Heart left ventricle (tissue), 16 donors: ENCODE measurements around the gene VPS35L. TPM values are rescaled to one million over a fixed set of nuclear protein-coding genes. Genes with fewer than 3 reads are reported as not detected.

ENCODE experiments used
- ATAC-seq, 4 donors: fragments of 200-7000 bp; cut with Tn5 transposase; one replicate each; pipeline ENCODE4 v1.9.1; 2020 to 2022; ENCODE audit warnings: moderate library complexity in 4 of 4, mild to moderate bottlenecking in 3 of 4, moderate number of reproducible peaks in 1 of 4
- DNase-seq, 5 donors: peaks; one replicate each; pipeline ENCODE4 v3.0.0-alpha.2; 2020
- H3K27ac ChIP-seq, 12 donors: fragments of 200-600 bp; sonication (generic) in 4 of 12; one replicate each; pipeline versions ENCODE4 v1.5.0 to v1.8.0; 2016 to 2022; ENCODE audit warnings: mild to moderate bottlenecking in 2 of 12
- H3K27me3 ChIP-seq, 9 donors: fragments of 200-600 bp; sonication (generic) in 2 of 9; one replicate each; pipeline versions ENCODE4 v1.5.1 to v1.8.0; 2016 to 2022; ENCODE audit warnings: mild to moderate bottlenecking in 3 of 9
- H3K36me3 ChIP-seq, 9 donors: fragments of 200-600 bp; sonication (generic) in 2 of 9; one replicate each; pipeline versions ENCODE4 v1.5.0 to v1.8.0; 2018 to 2022; ENCODE audit warnings: mild to moderate bottlenecking in 2 of 9
- H3K4me1 ChIP-seq, 12 donors: fragments of 200-600 bp; sonication (generic) in 4 of 12; one replicate each; pipeline versions ENCODE4 v1.5.0 to v1.8.0; 2016 to 2022; ENCODE audit warnings: mild to moderate bottlenecking in 3 of 12
- H3K4me3 ChIP-seq, 12 donors: fragments of 200-600 bp; sonication (generic) in 4 of 12; one replicate each; pipeline versions ENCODE4 v1.5.0 to v1.8.0; 2017 to 2022; ENCODE audit warnings: mild to moderate bottlenecking in 9 of 12, moderate library complexity in 4 of 12
- H3K9me3 ChIP-seq, 12 donors: fragments of 200-600 bp; sonication (generic) in 4 of 12; one replicate each; pipeline versions ENCODE4 v1.5.0 to v1.8.0; 2016 to 2022; ENCODE audit warnings: mild to moderate bottlenecking in 1 of 12
- POLR2A ChIP-seq, 2 donors: fragments of 450-650 bp; IDR thresholded peaks; one replicate each; pipeline ENCODE4 v1.6.1; 2017; ENCODE audit warnings: antibody characterized with exemption in 2 of 2, mild to moderate bottlenecking in 2 of 2, moderate library complexity in 2 of 2
- WGBS, 4 donors: extraction: QIAGEN DNeasy Blood & Tissue Kit in 2 of 4; methylation state at CpG; one replicate each; pipeline versions ENCODE4 v1.1.5 to v1.1.7; 2013 to 2018; 5-methylcytosine and 5-hydroxymethylcytosine counted together
- intact Hi-C, 10 donors: fragments of 100-400 bp; cut with DNase I; formaldehyde crosslinking; loops; one replicate each; pipeline versions ENCODE4 v1.11.1 to v1.14.2; 2022
- polyA plus RNA-seq, 2 donors: library from polyadenylated mRNA; stranded (reverse); fragments of 200-250 nt; gene quantifications; one replicate each; pipeline ENCODE4 v1.2.3, GENCODE V29; 2013
- total RNA-seq, 9 donors: library from RNA; depleted of rRNA in 2 of 9; stranded (reverse); fragments of >200 nt in 2 of 9; fragmentation: NEBNext Ultra II Directional in 3 of 9; extraction: Animal tissue kit (Norgen Biotek cat#: 25700) in 3 of 9; gene quantifications; one replicate each; pipeline versions ENCODE4 v1.1.0 to v1.2.4, GENCODE V29; 2016 to 2023
- TF ChIP-seq, protein P1 (sequence below), 12 donors: fragments of 200-600 bp; sonication (generic) in 4 of 12; IDR thresholded peaks; one replicate each; pipeline versions ENCODE4 v1.5.0 to v1.8.0; 2018 to 2022; ENCODE audit warnings: antibody characterized with exemption in 12 of 12, mild to moderate bottlenecking in 5 of 12
- donor health status: ischemic (EF 13 %, LVEDD 7.1; RV severe dilation, severe dysfunction).
- donor health status: healthy with polysubstance abuse.
- donor health status: DM: no; HTN: yes; CAD: no.
- donor health status: DM: no; HTN: no; CAD: no.
- donor health status: ischemic (EF 25% LVEDD 6.9; RV normal size, moderate dysfunction).
- donor health status: ischemic (EF 25% LVEDD 5.7; RV mildly dilated, moderate dysfunction).
- donor health status: healthy.
- donor health status: DM: yes; HTN: yes; CAD: no.
- donor health status: ischemic (EF 35%, LVEDD 5.7; RV mildly dilated, moderate dysfunction).
- donor health status: nonischemic (EF 11% LVEDD 7.7; RV severe dilation, severe dysfunction).
- donor health status: DM: yes; HTN: yes; CAD: no.
- donor health status: PGD.
- donor health status: ischemic (EF 29% LVEDD 5.4; RV normal size, mild dysfunction).
- donor health status: nonischemic (EF 23%, LVEDD 6.1; RV moderate dilation, normal function).

The VPS35L gene
- total and polyA plus RNA-seq, 11 donors, result 13.7 to 47.3 (median 24.4) TPM

GRCh38 chr16:19654147-19654546 lies 98.6 kb downstream of the VPS35L start:
- no peak overlapping the region for H3K4me3 ChIP-seq
- H3K9me3 ChIP-seq, result no peaks in the 10 kb centered on the region
- ATAC-seq, result no peak
- intact Hi-C loops, result no loop called here
- peaks cover 0 to 8% (median 0%) of the 10 kb centered on the region in 12 donors for H3K4me1 ChIP-seq
- no peak for DNase-seq
- H3K27ac ChIP-seq, result no peak overlapping the region
- WGBS, 4 donors, result 94 to 98% (median 96%) methylated on average over 9 of the region's 9 CpGs
- H3K27me3 ChIP-seq, result no peaks in the 10 kb centered on the region
- H3K36me3 ChIP-seq, result peaks cover 0 to 94% (median 73%) of the 10 kb centered on the region in 9 donors
- TF ChIP-seq, protein P1, sequence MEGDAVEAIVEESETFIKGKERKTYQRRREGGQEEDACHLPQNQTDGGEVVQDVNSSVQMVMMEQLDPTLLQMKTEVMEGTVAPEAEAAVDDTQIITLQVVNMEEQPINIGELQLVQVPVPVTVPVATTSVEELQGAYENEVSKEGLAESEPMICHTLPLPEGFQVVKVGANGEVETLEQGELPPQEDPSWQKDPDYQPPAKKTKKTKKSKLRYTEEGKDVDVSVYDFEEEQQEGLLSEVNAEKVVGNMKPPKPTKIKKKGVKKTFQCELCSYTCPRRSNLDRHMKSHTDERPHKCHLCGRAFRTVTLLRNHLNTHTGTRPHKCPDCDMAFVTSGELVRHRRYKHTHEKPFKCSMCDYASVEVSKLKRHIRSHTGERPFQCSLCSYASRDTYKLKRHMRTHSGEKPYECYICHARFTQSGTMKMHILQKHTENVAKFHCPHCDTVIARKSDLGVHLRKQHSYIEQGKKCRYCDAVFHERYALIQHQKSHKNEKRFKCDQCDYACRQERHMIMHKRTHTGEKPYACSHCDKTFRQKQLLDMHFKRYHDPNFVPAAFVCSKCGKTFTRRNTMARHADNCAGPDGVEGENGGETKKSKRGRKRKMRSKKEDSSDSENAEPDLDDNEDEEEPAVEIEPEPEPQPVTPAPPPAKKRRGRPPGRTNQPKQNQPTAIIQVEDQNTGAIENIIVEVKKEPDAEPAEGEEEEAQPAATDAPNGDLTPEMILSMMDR (IDR thresholded peaks at IDR 0.05), result no peak
- no peak for TF ChIP-seq POLR2A (IDR thresholded peaks at IDR 0.05)

- Histone ChIP-seq H3K4me3 (no peak overlapping the region), H3K36me3 (peaks cover 0 to 90% (median 62%) of the 10 kb centered on the region in 9 donors), H3K4me1 (peaks cover 0 to 8% (median 0%) of the 10 kb centered on the region in 12 donors), H3K27me3 (no peaks in the 10 kb centered on the region), H3K9me3 (no peaks in the 10 kb centered on the region), H3K27ac (peak overlapping the region in 1 of 12 donors; percentile 18)
- no peak for ATAC-seq
- no peak for DNase-seq
- 82 to 92% (median 88%) methylated on average over 9 of the region's 9 CpGs for WGBS, 4 donors
- no peak for TF ChIP-seq POLR2A (IDR thresholded peaks at IDR 0.05)
- TF ChIP-seq, protein P1 (IDR thresholded peaks at IDR 0.05), result no peak
- intact Hi-C loops, result no loop called here
Measured at GRCh38 chr16:19655242-19655777, 99.8 kb downstream of the VPS35L start.

DNA sequence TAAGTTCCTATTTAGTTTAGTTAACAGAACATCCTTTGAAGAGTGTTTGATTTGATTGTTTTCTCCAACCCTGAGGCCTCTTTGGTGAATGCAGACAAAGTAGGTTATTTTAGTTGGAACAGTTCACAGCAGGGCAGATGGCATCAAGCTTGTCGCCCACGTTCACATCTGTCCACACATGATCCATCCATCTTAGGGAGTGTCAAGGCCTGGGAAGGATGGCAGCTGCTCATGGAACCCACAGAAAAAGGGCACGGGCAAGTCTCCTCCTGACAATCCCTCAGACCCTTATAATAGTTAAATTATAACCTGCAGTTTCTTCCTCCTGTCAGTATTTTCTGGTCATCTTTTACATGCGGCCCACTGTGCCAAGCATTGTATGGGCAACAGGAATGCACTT lies 102.3 kb downstream of the VPS35L start:
- Histone ChIP-seq H3K9me3 (no peaks in the 10 kb centered on the region), H3K27ac (no peak overlapping the region), H3K4me3 (no peak overlapping the region), H3K27me3 (no peaks in the 10 kb centered on the region), H3K36me3 (peaks cover 0 to 71% (median 46%) of the 10 kb centered on the region in 9 donors), H3K4me1 (peaks cover 0 to 8% (median 0%) of the 10 kb centered on the region in 12 donors)
- 90 to 95% (median 95%) methylated on average over 4 of the region's 4 CpGs for WGBS, 4 donors
- ATAC-seq (no peak), DNase-seq (no peak)
- TF ChIP-seq, protein P1 (IDR thresholded peaks at IDR 0.05), result no peak
- TF ChIP-seq POLR2A (IDR thresholded peaks at IDR 0.05), result no peak
- intact Hi-C loops, result no loop called here

DNA sequence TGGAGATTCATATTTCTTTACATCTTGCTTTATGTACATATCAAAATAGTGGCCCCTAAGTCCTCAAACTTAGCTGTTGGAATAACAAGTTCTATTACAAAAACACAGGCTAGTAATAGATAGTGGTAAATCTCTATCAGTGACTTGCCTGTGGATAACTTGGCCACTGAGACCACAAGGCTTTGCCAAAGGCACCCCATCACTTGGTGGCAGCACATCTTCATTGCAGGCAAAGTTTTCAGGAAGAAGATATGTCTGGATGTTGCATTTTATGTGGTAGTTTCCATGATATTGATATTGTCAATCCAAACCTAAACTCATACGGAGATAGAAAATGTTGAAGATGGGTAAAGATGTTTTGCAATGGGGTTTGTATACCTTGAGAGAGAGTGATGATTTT lies 104.1 kb downstream of the VPS35L start:
- TF ChIP-seq, protein P1 (IDR thresholded peaks at IDR 0.05), result peak in 7 of 12 donors; percentile 7 to 43 (median 16)
- no peak for TF ChIP-seq POLR2A (IDR thresholded peaks at IDR 0.05)
- ATAC-seq, result no peak
- no peaks in the 10 kb centered on the region for H3K9me3 ChIP-seq
- no peak for DNase-seq
- no peak overlapping the region for H3K4me3 ChIP-seq
- whole genome bisulfite sequencing, 4 donors, result 87 to 96% (median 92%) methylated on average over 1 of the region's 1 CpG
- intact Hi-C loops, result no loop called here
- peaks cover 0 to 54% (median 30%) of the 10 kb centered on the region in 9 donors for H3K36me3 ChIP-seq
- peaks cover 0 to 6% (median 0%) of the 10 kb centered on the region in 12 donors for H3K4me1 ChIP-seq
- H3K27ac ChIP-seq, result no peak overlapping the region
- H3K27me3 ChIP-seq, result no peaks in the 10 kb centered on the region
